Putamen (tissue), 1 donor: Measurements from ENCODE around the gene TLK1.

ENCODE experiments used
- DNase-seq: peaks from one replicate; pipeline ENCODE4 v3.0.0-alpha.2; 2016; ENCODE audit warnings: low spot score

The TLK1 gene

DNA sequence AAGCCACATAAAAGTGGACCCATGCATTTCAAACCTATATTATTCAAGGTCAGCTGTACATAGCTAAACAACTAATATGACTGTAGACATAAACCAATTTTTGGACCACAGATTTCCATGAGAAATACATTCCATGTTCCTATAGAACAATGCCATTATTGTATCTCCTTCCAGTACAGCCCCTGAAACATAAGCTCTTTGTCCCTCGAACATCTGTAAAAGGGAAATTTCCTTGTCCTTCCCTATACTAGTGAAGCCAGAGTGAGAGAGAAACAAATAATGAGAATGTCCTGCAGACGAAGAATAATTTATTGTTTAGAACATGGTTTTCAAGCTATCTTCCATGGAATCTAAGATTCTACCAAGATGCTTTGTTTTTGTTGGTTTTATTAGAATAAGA, 156.3 kb downstream of the TLK1 start:
- no peak for DNase-seq

- DNase-seq: no peak
Measured at GRCh38 chr2:170999654-171000053, 161.0 kb downstream of the TLK1 start.

GRCh38 chr2:170997893-170998597, 162.6 kb downstream of the TLK1 start:
- no peak for DNase-seq

DNA sequence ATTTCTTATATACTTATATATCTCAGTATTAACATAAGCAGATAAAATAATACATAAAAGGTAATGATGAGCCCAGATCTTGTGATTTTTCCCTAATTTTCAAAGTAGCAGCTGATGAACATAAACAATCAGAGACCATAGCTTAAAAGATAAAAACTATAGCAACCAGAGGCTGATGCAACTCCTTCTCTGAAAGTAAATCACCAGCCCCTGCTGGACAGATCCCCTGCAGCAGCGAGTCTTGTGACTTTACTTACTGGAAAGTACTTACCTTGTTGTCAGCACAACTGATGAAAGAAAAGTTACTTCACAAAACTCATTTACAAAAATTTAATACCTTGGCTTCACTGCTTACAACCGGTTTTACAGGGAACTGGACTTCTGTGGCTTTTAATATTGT, 164.4 kb downstream of the TLK1 start:
- DNase-seq: no peak

GRCh38 chr2:170991398-170992182, 169.1 kb downstream of the TLK1 start:
- no peak for DNase-seq

GRCh38 chr2:170986566-170987258, 174.0 kb downstream of the TLK1 start:
- no peak for DNase-seq

DNA sequence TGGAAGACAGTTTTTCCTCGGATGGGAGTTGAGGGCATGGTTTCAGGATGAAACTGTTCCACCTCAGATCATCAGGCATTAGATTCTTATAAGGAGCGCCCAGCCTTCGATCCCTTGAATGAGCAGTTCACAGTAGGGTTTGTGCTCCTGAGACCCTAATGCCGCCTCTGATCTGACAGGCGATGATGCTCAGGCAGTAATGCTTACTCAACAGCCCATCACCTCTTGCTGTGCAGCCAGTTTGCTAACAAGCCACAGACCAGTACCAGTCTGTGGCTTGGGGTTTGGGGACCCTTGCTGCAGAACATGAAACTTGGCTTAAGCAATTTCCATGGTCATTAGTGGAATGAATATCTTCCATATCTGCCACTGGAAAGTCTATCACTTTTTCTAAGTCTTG, 175.3 kb downstream of the TLK1 start:
- DNase-seq: no peak

DNA sequence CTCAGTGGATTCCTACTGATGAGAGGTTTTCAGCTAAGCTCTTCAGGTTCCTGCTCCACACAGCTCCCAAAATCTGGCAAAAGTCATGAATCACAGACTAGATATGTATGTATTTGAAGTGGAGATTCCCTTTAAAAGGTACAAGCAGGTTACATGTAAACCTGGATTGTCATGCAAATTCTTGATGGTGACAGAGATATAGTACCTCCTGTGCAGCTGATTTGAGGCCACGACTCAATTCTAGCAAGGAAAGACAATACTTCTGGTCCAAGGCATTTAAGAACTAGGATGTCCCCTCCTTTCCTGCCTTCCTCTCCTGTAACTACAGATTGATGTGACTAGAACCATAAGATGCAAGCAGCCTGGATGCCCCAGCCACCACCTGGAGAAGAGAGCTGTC, 176.6 kb downstream of the TLK1 start:
- no peak for DNase-seq

- no peak for DNase-seq
Measured at GRCh38 chr2:170975943-170976270, 184.8 kb downstream of the TLK1 start.

- DNase-seq: no peak
Measured at GRCh38 chr2:170975127-170975942, 185.4 kb downstream of the TLK1 start.

DNA sequence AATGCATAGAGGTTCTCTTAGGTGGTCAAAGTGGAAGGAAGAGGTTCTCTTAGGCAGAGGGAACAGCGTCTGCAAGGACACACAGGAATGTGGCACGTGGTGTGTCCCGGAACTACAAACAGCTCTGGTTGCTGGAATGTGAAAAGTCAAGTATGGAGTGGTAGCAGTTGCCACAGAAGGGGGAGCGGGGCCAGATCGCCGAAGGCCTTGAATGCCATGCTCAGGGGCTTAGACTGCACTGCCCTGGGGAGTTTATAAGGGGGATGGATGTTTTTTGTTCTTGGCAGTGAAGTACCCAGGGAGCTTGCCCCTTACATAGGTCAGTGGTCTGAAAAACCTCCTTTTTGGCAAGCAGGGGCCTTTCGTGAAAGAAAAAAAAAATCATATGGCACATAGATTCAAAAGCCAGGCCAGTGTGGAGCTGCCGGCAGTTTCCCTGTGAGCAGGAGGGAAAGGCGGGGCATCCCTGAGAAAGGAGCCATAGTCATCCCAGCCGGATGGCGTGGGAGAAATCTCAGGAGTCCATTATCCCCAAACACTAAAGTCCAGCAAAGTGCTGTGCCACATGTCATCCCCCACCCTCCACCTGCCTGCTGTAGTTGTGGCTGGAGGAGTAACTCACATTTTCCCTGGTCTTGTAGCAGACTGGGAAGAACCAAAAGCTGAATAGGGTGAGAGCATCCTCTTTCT, 186.2 kb downstream of the TLK1 start:
- no peak for DNase-seq

GRCh38 chr2:170973492-170974303, 187.0 kb downstream of the TLK1 start:
- peak; percentile 84 for DNase-seq

- DNase-seq: no peak
Measured at GRCh38 chr2:170973225-170973491, 187.5 kb downstream of the TLK1 start.

DNA sequence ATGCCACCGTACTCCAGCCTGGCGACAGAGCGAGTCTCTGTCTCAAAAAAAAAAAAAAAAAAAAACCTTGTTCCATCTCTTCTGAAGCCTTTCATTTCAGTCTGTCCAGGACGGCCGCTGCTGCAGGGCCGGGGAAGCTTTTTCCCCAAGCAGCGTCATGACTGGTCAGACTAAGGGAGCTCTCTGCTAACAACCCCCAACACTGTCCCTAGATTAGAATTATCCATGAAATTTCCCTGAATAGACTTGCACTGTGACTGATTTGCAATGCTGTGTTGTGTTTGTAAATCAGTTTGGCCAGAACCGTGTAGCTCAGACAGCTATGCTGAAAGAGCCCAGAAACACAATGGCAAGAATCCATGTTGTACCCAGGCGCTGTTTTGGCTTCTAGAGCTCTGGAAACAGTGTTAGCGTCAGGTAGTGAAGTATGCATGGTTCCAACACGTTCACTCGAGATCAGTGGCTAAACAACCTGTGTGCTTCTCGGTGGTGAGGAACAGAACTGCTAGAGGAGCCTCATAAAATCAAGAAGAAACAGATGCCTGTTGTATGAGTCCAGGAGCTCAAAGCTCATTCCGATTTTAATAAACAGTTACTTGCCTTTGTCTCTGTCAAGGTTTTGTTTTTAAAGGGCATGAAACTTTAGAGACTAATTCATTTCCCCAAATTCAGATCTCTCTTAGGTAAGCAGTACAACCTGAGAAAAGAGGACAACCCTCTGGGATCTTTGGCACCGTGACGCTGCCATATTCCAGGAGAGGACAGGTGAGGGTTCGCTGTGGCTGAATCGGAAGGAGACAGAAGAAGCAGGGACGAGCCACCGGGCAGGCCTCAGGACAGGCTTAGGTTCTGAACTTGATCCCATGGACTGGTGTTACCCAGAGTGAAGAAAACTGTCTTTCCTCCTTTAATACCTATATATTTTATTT, 188.1 kb downstream of the TLK1 start:
- DNase-seq: no peak

DNA sequence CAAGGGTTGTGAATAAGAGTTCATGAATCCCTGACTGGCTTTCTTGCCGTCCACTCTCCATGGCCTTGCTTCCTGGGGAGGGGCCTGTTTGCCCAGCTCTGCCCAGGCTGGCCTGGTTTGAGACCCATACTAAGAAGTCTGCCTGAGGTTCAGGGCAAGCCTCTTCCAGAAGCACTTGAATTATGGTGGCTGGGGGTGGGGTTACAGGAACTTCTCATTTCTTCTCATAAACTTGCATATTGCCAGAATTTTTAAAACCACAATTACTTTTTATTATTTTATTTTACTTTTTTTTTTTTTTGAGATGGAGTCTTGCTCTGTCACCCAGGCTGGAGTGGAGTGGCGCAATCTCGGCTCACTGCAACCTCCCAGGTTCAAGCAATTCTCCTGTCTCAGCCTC, 189.6 kb downstream of the TLK1 start:
- DNase-seq: no peak

- no peak for DNase-seq
Measured at GRCh38 chr2:170969872-170970496, 190.7 kb downstream of the TLK1 start.

DNA sequence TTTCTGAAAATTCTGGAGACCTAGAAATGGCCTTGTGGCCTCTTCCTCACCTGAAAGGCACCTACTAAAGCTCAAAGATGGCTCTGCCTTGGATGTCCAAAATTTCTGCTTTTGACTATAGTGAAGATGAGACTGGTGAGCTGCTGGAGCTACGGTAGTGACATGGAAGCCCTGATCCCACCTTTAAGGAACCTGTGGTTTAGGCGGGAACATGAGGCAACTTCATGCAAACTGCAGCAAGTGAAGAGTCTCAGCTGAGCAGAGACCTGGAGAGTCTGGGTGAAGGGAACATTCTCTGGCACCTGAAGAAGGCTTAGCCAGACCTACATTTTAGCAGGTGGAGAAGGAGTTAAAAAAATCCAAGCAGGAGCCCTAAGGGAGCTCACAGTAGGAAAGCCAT, 191.7 kb downstream of the TLK1 start:
- DNase-seq: no peak

GRCh38 chr2:170968205-170969003, 192.3 kb downstream of the TLK1 start:
- DNase-seq: no peak

DNA sequence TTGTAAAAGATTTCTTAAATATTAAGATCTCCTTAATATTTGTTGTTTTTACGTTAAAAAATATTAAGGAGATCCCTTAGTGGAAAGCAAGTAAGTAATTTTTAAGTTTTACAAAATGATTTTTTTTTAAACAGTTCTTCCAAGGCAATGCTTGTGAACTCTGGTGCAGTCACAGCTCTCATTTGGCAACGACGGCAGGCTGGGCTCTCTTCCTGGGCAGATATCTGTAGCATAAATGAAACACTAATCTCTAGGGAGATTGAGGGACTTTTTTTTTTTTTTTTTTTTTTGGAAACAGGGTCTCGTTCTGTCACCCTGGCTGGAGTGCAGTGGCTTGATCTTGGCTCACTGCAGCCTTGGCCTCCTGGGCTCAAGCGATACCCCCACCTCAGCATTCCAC, 193.1 kb downstream of the TLK1 start:
- DNase-seq: no peak
